H1 (cell line): ENCODE measurements around the gene ZBTB20. TPM values are rescaled to one million over a fixed set of nuclear protein-coding genes. Genes with fewer than 3 reads are reported as not detected.

ENCODE experiments used
- CTCF ChIA-PET: fragments of 300-600 bp; sonication (Branson Sonifier 250); formaldehyde crosslinking; loops from one replicate; lab custom pipeline; 2021; ENCODE audit not compliant: partially characterized antibody; lab: Charles Lee
- POLR2A ChIA-PET: fragments of 300-600 bp; sonication (Branson Sonifier 250); formaldehyde crosslinking; loops from one replicate; lab custom pipeline; 2021; ENCODE audit warnings: inconsistent platforms; ENCODE audit not compliant: partially characterized antibody; lab: Charles Lee
- DNase-seq, 2 experiments: peaks; one replicate each; pipeline versions ENCODE4 v3.0.0 to v3.0.0-alpha.2; 2010 to 2022; ENCODE audit warnings: low spot score in 2 of 2, low read depth in 1 of 2, mixed read lengths in 1 of 2
- FAIRE-seq: peaks from 2 replicates; lab custom pipeline; 2011; peaks lifted over from hg19 to GRCh38; lab: Jason Lieb, UNC
- H2AFZ ChIP-seq: 2 replicates; pipeline ENCODE4 v1.8.1; 2012; ENCODE audit warnings: low read length, inconsistent platforms
- H2AK5ac ChIP-seq: 2 replicates; pipeline ENCODE4 v1.6.1; 2013; ENCODE audit warnings: low read depth, low read length
- H2BK120ac ChIP-seq: replicated peaks from 2 replicates; pipeline ENCODE3; 2013; ENCODE audit warnings: low read depth, low read length, inconsistent platforms
- H2BK12ac ChIP-seq: 2 replicates; pipeline ENCODE4 v1.6.1; 2013; ENCODE audit warnings: low read depth, low read length
- H2BK15ac ChIP-seq: 2 replicates; pipeline ENCODE4 v1.6.1; 2013; ENCODE audit warnings: low read length
- H2BK20ac ChIP-seq: 2 replicates; pipeline ENCODE4 v1.6.1; 2013; ENCODE audit warnings: low read length
- H2BK5ac ChIP-seq: 2 replicates; pipeline ENCODE4 v1.6.1; 2013; ENCODE audit warnings: low read depth, low read length
- H3K14ac ChIP-seq: 2 replicates; pipeline ENCODE4 v1.6.1; 2013; ENCODE audit warnings: inconsistent platforms; ENCODE audit not compliant: insufficient read length
- H3K18ac ChIP-seq: 2 replicates; pipeline ENCODE4 v1.6.1; 2013; ENCODE audit warnings: low read length; ENCODE audit errors: extremely low read depth
- H3K23ac ChIP-seq: 2 replicates; pipeline ENCODE4 v1.6.1; 2013; ENCODE audit warnings: inconsistent platforms; ENCODE audit not compliant: insufficient read length
- H3K23me2 ChIP-seq: 2 replicates; pipeline ENCODE4 v1.6.1; 2013; ENCODE audit warnings: low read depth, low read length
- H3K27ac ChIP-seq: 2 replicates; pipeline ENCODE4 v1.6.1; 2011; ENCODE audit warnings: low read depth, low read length, inconsistent platforms
- H3K27me3 ChIP-seq, 4 experiments: replicated peaks in 1 of 4; 1 replicate in 1 of 4; 2 replicates in 3 of 4; pipeline versions ENCODE4 v1.6.1 to v1.8.1; 2011 to 2013; ENCODE audit warnings: low read length in 3 of 4, mild to moderate bottlenecking in 3 of 4, inconsistent platforms in 2 of 4, mixed read lengths in 2 of 4, moderate library complexity in 1 of 4; ENCODE audit not compliant: control insufficient read depth in 3 of 4, insufficient read depth in 3 of 4; ENCODE audit errors: extremely low read depth in 1 of 4
- H3K36me3 ChIP-seq, 4 experiments: 2 replicates each; pipeline versions ENCODE4 v1.6.1 to v1.8.1; 2011 to 2013; ENCODE audit warnings: mild to moderate bottlenecking in 4 of 4, low read length in 3 of 4, moderate library complexity in 2 of 4, control low read depth in 1 of 4, inconsistent platforms in 1 of 4; ENCODE audit not compliant: insufficient read depth in 4 of 4, control insufficient read depth in 2 of 4
- H3K4ac ChIP-seq: replicated peaks from 2 replicates; pipeline ENCODE3; 2013; ENCODE audit warnings: low read length, low read depth, mixed read lengths, inconsistent platforms; ENCODE audit not compliant: insufficient read length
- H3K4me1 ChIP-seq, 4 experiments: replicated peaks in 1 of 4; 1 replicate in 1 of 4; 2 replicates in 3 of 4; pipeline versions ENCODE4 v1.6.1 to v1.8.1; 2011 to 2013; ENCODE audit warnings: low read length in 3 of 4, inconsistent platforms in 2 of 4, mixed read lengths in 1 of 4; ENCODE audit not compliant: insufficient read depth in 4 of 4, control insufficient read depth in 3 of 4
- H3K4me2 ChIP-seq, 2 experiments: 2 replicates each; pipeline versions ENCODE4 v1.6.1 to v1.8.1; 2011 to 2013; ENCODE audit warnings: low read depth in 2 of 2, low read length in 2 of 2, control low read depth in 1 of 2, inconsistent platforms in 1 of 2, mild to moderate bottlenecking in 1 of 2; ENCODE audit not compliant: insufficient read depth in 1 of 2
- H3K4me3 ChIP-seq, 4 experiments: fragments of 200-600, 300-600 bp in 1 of 4; sonication (generic), shearing (Covaris generic), sonication (Bioruptor Twin) in 1 of 4; 2 replicates each; pipeline versions ENCODE4 v1.5.1 to v1.8.1; 2011 to 2016; ENCODE audit warnings: low read length in 4 of 4, low read depth in 3 of 4, control low read depth in 2 of 4, inconsistent platforms in 2 of 4, mild to moderate bottlenecking in 2 of 4, mixed read lengths in 1 of 4, moderate library complexity in 1 of 4; ENCODE audit not compliant: insufficient read depth in 2 of 4; ENCODE audit errors: extremely low read depth in 1 of 4
- H3K56ac ChIP-seq: replicated peaks from 2 replicates; pipeline ENCODE3; 2013; ENCODE audit warnings: low read depth, mild to moderate bottlenecking, mixed read lengths, low read length, inconsistent platforms; ENCODE audit not compliant: insufficient read length
- H3K79me1 ChIP-seq: 2 replicates; pipeline ENCODE4 v1.6.1; 2013; ENCODE audit warnings: low read depth, low read length, control low read depth
- H3K79me2 ChIP-seq, 2 experiments: 2 replicates each; pipeline versions ENCODE4 v1.6.1 to v1.8.1; 2012 to 2013; ENCODE audit warnings: low read length in 2 of 2, mild to moderate bottlenecking in 2 of 2, inconsistent platforms in 1 of 2; ENCODE audit not compliant: insufficient read depth in 2 of 2, control insufficient read depth in 1 of 2
- H3K9ac ChIP-seq, 4 experiments: replicated peaks in 1 of 4; 1 replicate in 1 of 4; 2 replicates in 3 of 4; pipeline versions ENCODE4 v1.6.1 to v1.8.1; 2011 to 2013; ENCODE audit warnings: low read depth in 3 of 4, low read length in 3 of 4, control low read depth in 2 of 4, mild to moderate bottlenecking in 2 of 4, moderate library complexity in 2 of 4, inconsistent platforms in 1 of 4; ENCODE audit errors: extremely low read depth in 1 of 4
- H3K9me3 ChIP-seq, 2 experiments: 2 replicates each; pipeline versions ENCODE4 v1.6.1 to v1.8.1; 2012 to 2013; ENCODE audit warnings: mild to moderate bottlenecking in 2 of 2, moderate library complexity in 2 of 2, control low read depth in 1 of 2, inconsistent platforms in 1 of 2, low read depth in 1 of 2, low read length in 1 of 2, mixed read lengths in 1 of 2; ENCODE audit not compliant: insufficient read depth in 2 of 2
- H4K20me1 ChIP-seq, 2 experiments: replicated peaks in 1 of 2; 2 replicates each; pipeline versions ENCODE3 to v1.8.1; 2011 to 2013; ENCODE audit warnings: inconsistent platforms in 2 of 2, low read length in 2 of 2, mild to moderate bottlenecking in 1 of 2; ENCODE audit not compliant: insufficient read depth in 2 of 2, control insufficient read depth in 1 of 2
- H4K5ac ChIP-seq: 2 replicates; pipeline ENCODE4 v1.6.1; 2013; ENCODE audit warnings: low read length, low read depth, mixed read lengths, inconsistent platforms; ENCODE audit not compliant: insufficient read length
- H4K8ac ChIP-seq: 2 replicates; pipeline ENCODE4 v1.8.0; 2013; ENCODE audit warnings: mild to moderate bottlenecking, moderate library complexity, low read length, inconsistent platforms; ENCODE audit not compliant: insufficient read depth; ENCODE audit errors: extremely low read depth
- H4K91ac ChIP-seq: replicated peaks from 2 replicates; pipeline ENCODE3; 2013; ENCODE audit warnings: low read length, mixed read lengths, inconsistent platforms; ENCODE audit not compliant: insufficient read length
- WGBS, 2 experiments: shearing (Covaris generic) in 1 of 2; methylation state at CpG; one replicate each; pipeline versions ENCODE4 v1.1.6 to v1.1.7; 2013 to 2015; ENCODE audit warnings: low lambda C conversion rate in 2 of 2, mixed read lengths in 2 of 2, inconsistent platforms in 1 of 2, low coverage in 1 of 2, missing lambda C conversion rate in 1 of 2; ENCODE audit not compliant: insufficient replicate concordance in 2 of 2, insufficient coverage in 1 of 2, insufficient read length in 1 of 2; ENCODE audit errors: extremely low coverage in 1 of 2, missing lambda C conversion rate in 1 of 2; 5-methylcytosine and 5-hydroxymethylcytosine counted together
- polyA plus RNA-seq, 7 experiments: library from polyadenylated mRNA; depleted of rRNA in 3 of 7; stranded (reverse) in 5 of 7; unstranded in 2 of 7; fragments of >200 nt in 5 of 7; fragments of 200-250 nt in 2 of 7; gene quantifications; 1 replicate in 5 of 7; 2 replicates in 1 of 7; 4 replicates in 1 of 7; pipeline versions ENCODE4 v1.2.1 to v1.2.3, GENCODE V29; 2011 to 2013; ENCODE audit warnings: missing spikeins in 2 of 7, mixed read lengths in 2 of 7
- total RNA-seq: library from RNA; stranded (reverse); fragmentation: NEBNext Ultra II Directional; extraction: Animal tissue kit (Norgen Biotek cat#: 25700); gene quantifications from 2 replicates; pipeline ENCODE4 v1.2.1, GENCODE V29; 2021

The ZBTB20 gene
- total and polyA plus RNA-seq, 2 of the 8 experiments (the other 6 are each of a cell fraction or from before 2014, with no cell fraction given) = 0.35 to 1.3 TPM

- Histone ChIP-seq H3K56ac (no peak overlapping the region), H3K4me1 (peaks cover 0 to 6% (median 1%) of the 10 kb centered on the region in 4 experiments; a peak in 3 of 7 replicates), H3K79me2 (no peaks in the 10 kb centered on the region), H2BK12ac (no peak overlapping the region), H2BK5ac (no peak overlapping the region), H4K5ac (no peak overlapping the region), H2BK120ac (no peak overlapping the region), H3K4me2 (0 out of 4 replicates have a peak overlapping the region, but pooled peaks of 1 of the 2 experiments have one; percentile 4), H3K9ac (no peak overlapping the region), H3K4me3 (no peak overlapping the region), H2AFZ (no peak overlapping the region), H2BK15ac (no peak overlapping the region), H3K79me1 (no peaks in the 10 kb centered on the region), H3K27ac (no peak overlapping the region), H3K9me3 (no peaks in the 10 kb centered on the region), H2BK20ac (no peak overlapping the region), H4K8ac (no peak overlapping the region), H4K91ac (no peak overlapping the region), H3K23ac (no peak overlapping the region), H4K20me1 (no peaks in the 10 kb centered on the region), H3K27me3 (no peaks in the 10 kb centered on the region), H3K23me2 (no peaks in the 10 kb centered on the region; the same call in 1 of the 2 replicates), H3K18ac (no peak overlapping the region), H3K4ac (no peak overlapping the region), H2AK5ac (no peak overlapping the region), H3K36me3 (no peaks in the 10 kb centered on the region), H3K14ac (no peak overlapping the region)
- FAIRE-seq (no peak), DNase-seq (no peak)
- CTCF ChIA-PET = no interaction called here
- 73% methylated on average over 8 of the region's 8 CpGs; no CpG with 5 or more reads in 1 of the 2 experiments for WGBS, 2 experiments
- POLR2A ChIA-PET = no interaction called here
Observed at GRCh38 chr3:114879059-114880031, 267.7 kb downstream of the ZBTB20 start.
